ENCODE measurements around the gene HMCN1.

HMCN1 gene

DNA sequence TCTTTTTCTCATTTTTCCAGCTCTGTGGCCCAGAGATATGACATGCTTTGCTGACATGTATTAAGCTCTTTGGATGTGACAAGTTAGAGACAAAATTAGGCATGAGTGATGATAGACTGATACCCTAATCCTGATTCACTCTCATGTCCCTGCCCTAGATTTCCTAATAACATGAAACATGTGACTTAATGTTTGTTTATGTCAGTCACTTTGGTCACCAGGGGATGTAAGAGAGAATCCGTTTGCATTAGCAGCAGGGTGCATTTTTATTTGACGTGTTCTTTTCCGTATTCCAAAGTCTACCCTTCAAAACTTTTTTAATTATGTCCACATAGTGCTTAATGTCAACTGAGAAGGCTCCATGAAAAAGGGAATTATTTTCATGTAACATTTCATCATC lies 192.4 kb downstream of the HMCN1 start:
- H4K20me1 ChIP-seq (ENCODE audit: insufficient read depth, low read length), result no peaks in the 10 kb centered on the region
- DNase-seq, result no peak
- no peak for TF ChIP-seq CTCF (IDR thresholded peaks at IDR 0.05; ENCODE audit: low read length)
- no peak for TF ChIP-seq EZH2 (optimal IDR thresholded peaks at IDR 0.05; ENCODE audit: low read depth, low read length)
- TF ChIP-seq EZH2phosphoT487 (IDR thresholded peaks at IDR 0.05; ENCODE audit: low read length), result no peak
- no peaks in the 10 kb centered on the region for H3K79me2 ChIP-seq (ENCODE audit: low read length)
- no peak overlapping the region for H3K27ac ChIP-seq (ENCODE audit: low read length)
- no peak overlapping the region for H2AFZ ChIP-seq (ENCODE audit: low read length)
- no peaks in the 10 kb centered on the region for H3K9me2 ChIP-seq (replicated peaks; ENCODE audit: insufficient read depth, low read length)
- H3K4me2 ChIP-seq (ENCODE audit: low read depth, low read length), result no peak overlapping the region
- no peaks in the 10 kb centered on the region for H3K27me3 ChIP-seq (replicated peaks; ENCODE audit: insufficient read depth, low read length)
- H3F3A ChIP-seq (ENCODE audit: insufficient read depth, low read length), result no peaks in the 10 kb centered on the region
- no peak overlapping the region for H3K9ac ChIP-seq (ENCODE audit: low read length)
- H3K4me1 ChIP-seq (ENCODE audit: low read length), result no peaks in the 10 kb centered on the region
- no peaks in the 10 kb centered on the region for H3K36me3 ChIP-seq (replicated peaks; ENCODE audit: insufficient read depth, low read length)
- H3K4me3 ChIP-seq (ENCODE audit: low read length), result no peak overlapping the region
- no peaks in the 10 kb centered on the region for H3K9me3 ChIP-seq (replicated peaks; ENCODE audit: insufficient read depth, low read length)

- Histone ChIP-seq H2AFZ (ENCODE audit: low read length) (no peak overlapping the region), H3K4me3 (ENCODE audit: low read length) (no peak overlapping the region), H3K27ac (ENCODE audit: low read length) (no peak overlapping the region), H4K20me1 (ENCODE audit: insufficient read depth, low read length) (no peaks in the 10 kb centered on the region), H3K4me1 (ENCODE audit: low read length) (no peaks in the 10 kb centered on the region), H3K9ac (ENCODE audit: low read length) (no peak overlapping the region), H3K27me3 (replicated peaks; ENCODE audit: insufficient read depth, low read length) (no peaks in the 10 kb centered on the region), H3K9me3 (replicated peaks; ENCODE audit: insufficient read depth, low read length) (no peaks in the 10 kb centered on the region), H3K9me2 (replicated peaks; ENCODE audit: insufficient read depth, low read length) (no peaks in the 10 kb centered on the region), H3K36me3 (replicated peaks; ENCODE audit: insufficient read depth, low read length) (no peaks in the 10 kb centered on the region), H3K4me2 (ENCODE audit: low read depth, low read length) (no peak overlapping the region), H3K79me2 (ENCODE audit: low read length) (no peaks in the 10 kb centered on the region), H3F3A (ENCODE audit: insufficient read depth, low read length) (no peaks in the 10 kb centered on the region)
- no peak for TF ChIP-seq EZH2phosphoT487 (IDR thresholded peaks at IDR 0.05; ENCODE audit: low read length)
- no peak for DNase-seq
Observed at GRCh38 chr1:185929776-185930175, 195.6 kb downstream of the HMCN1 start.

DNA sequence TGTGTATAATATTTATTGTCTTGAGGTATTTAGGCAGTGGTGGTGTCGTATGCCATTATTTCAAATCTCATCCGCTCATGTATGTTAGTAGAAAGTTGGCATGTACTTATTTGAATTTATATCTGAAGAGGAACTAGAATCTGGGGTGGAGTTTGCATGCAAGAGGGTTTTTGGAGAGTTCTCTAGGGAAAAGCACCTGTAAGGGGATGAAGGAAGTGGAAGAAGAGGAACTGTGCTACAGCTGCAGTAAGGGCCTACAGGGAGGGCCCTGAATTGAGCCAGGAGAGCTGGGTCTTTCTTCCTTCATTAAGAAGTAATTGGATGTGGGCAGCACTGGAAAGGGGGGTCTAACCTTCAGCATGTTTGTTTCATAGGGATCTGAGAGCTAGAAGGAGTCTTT lies 197.2 kb downstream of the HMCN1 start:
- DNase-seq, result no peak
- Histone ChIP-seq H2AFZ (ENCODE audit: low read length) (no peak overlapping the region), H3K79me2 (ENCODE audit: low read length) (no peaks in the 10 kb centered on the region), H3K9ac (ENCODE audit: low read length) (no peak overlapping the region), H3K4me1 (ENCODE audit: low read length) (no peaks in the 10 kb centered on the region), H3K27ac (ENCODE audit: low read length) (no peak overlapping the region), H3K4me2 (ENCODE audit: low read depth, low read length) (no peak overlapping the region), H4K20me1 (ENCODE audit: insufficient read depth, low read length) (no peaks in the 10 kb centered on the region), H3K27me3 (replicated peaks; ENCODE audit: insufficient read depth, low read length) (no peaks in the 10 kb centered on the region), H3K9me3 (replicated peaks; ENCODE audit: insufficient read depth, low read length) (no peaks in the 10 kb centered on the region), H3K36me3 (replicated peaks; ENCODE audit: insufficient read depth, low read length) (no peaks in the 10 kb centered on the region), H3K9me2 (replicated peaks; ENCODE audit: insufficient read depth, low read length) (no peaks in the 10 kb centered on the region), H3F3A (ENCODE audit: insufficient read depth, low read length) (no peaks in the 10 kb centered on the region), H3K4me3 (ENCODE audit: low read length) (no peak overlapping the region)
- no peak for TF ChIP-seq CTCF (IDR thresholded peaks at IDR 0.05; ENCODE audit: low read length)
- TF ChIP-seq EZH2phosphoT487 (IDR thresholded peaks at IDR 0.05; ENCODE audit: low read length), result no peak
- TF ChIP-seq EZH2 (optimal IDR thresholded peaks at IDR 0.05; ENCODE audit: low read depth, low read length), result no peak

GRCh38 chr1:185933580-185933979 lies 199.4 kb downstream of the HMCN1 start:
- Histone ChIP-seq H3K4me2 (ENCODE audit: low read depth, low read length) (no peak overlapping the region), H4K20me1 (ENCODE audit: insufficient read depth, low read length) (no peaks in the 10 kb centered on the region), H3K79me2 (ENCODE audit: low read length) (no peaks in the 10 kb centered on the region), H3K36me3 (replicated peaks; ENCODE audit: insufficient read depth, low read length) (no peaks in the 10 kb centered on the region), H3K27ac (ENCODE audit: low read length) (no peak overlapping the region), H3K9me3 (replicated peaks; ENCODE audit: insufficient read depth, low read length) (no peaks in the 10 kb centered on the region), H3K9me2 (replicated peaks; ENCODE audit: insufficient read depth, low read length) (no peaks in the 10 kb centered on the region), H3K4me3 (ENCODE audit: low read length) (no peak overlapping the region), H3K27me3 (replicated peaks; ENCODE audit: insufficient read depth, low read length) (no peaks in the 10 kb centered on the region), H3F3A (ENCODE audit: insufficient read depth, low read length) (no peaks in the 10 kb centered on the region), H3K9ac (ENCODE audit: low read length) (no peak overlapping the region), H2AFZ (ENCODE audit: low read length) (no peak overlapping the region), H3K4me1 (ENCODE audit: low read length) (no peaks in the 10 kb centered on the region)
- DNase-seq, result no peak
- no peak for TF ChIP-seq CTCF (IDR thresholded peaks at IDR 0.05; ENCODE audit: low read length)
- no peak for TF ChIP-seq EZH2phosphoT487 (IDR thresholded peaks at IDR 0.05; ENCODE audit: low read length)
- TF ChIP-seq EZH2 (optimal IDR thresholded peaks at IDR 0.05; ENCODE audit: low read depth, low read length), result no peak
